HG02571 (cell line): ENCODE data around the gene CHD9NB.
"Not testable (repeated sequence)": the region's sequence is repeated elsewhere in the genome, so short reads cannot be mapped to it uniquely, and the experiment has no call there.

Experiments
- ATAC-seq: cut with Tn5 transposase; IDR thresholded peaks from one replicate; pipeline ENCODE4 v1.9.1; 2021; ENCODE audit warnings: mild to moderate bottlenecking, moderate library complexity; ENCODE audit not compliant: unreplicated experiment

The CHD9NB gene

DNA sequence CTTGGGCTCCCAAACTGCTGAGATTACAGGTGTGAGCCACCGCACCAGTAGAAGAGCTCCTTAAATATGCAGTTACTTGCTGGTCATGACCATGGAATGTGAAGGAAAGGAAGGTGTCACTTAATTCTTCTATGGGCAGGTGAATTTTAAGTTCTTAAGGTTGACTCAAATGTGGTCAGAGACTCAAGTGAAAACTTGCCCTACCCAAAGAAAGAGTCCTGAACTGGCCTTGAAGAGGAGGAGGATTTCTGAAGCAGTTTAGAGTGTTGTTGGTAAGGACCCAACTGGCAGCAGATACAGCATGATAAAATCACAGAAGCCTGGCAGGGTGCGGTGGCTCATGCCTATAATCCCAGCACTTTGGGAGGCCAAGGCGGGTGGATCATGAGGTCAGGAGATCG is 31.4 kb upstream of the CHD9NB start:
- ATAC-seq, result no peak

DNA sequence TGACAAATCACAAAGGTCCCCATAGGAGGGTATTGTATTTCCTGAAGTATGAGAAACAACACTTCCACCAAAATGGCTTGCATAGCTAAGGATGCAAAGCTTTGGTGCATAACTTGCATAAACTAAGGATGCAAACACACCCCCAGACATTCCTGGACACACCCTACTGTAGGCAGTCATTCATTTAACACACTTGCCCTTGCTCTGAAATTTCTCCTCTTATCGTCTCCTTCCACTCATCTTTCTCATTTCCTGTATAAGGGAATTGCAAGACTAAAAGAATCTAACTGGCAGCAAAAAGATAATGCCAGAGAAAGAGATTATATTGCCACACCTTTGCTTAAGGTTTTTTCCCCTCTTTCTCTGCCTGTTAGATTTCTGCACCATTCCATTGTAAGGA is 30.4 kb upstream of the CHD9NB start:
- ATAC-seq, result no peak

DNA sequence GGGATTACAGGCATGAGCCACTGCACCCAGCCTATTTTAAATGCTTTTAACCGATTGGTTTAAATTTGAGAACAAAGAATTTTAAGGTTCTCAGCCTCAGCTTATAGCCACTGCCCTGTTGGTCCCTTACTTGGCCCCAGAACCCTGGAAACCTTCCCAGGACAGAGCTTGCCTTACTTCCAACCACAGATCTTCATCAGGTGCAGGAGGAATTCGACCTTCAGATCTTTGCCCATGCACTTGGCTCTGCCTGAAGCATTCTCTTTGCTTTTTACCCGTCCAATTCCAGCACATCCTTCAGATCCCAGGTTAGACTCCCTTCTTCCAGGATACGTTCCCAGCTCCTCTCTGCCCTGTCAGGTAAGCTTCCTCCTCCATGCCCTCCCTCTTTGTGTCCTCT is 29.8 kb upstream of the CHD9NB start:
- ATAC-seq, result no peak

DNA sequence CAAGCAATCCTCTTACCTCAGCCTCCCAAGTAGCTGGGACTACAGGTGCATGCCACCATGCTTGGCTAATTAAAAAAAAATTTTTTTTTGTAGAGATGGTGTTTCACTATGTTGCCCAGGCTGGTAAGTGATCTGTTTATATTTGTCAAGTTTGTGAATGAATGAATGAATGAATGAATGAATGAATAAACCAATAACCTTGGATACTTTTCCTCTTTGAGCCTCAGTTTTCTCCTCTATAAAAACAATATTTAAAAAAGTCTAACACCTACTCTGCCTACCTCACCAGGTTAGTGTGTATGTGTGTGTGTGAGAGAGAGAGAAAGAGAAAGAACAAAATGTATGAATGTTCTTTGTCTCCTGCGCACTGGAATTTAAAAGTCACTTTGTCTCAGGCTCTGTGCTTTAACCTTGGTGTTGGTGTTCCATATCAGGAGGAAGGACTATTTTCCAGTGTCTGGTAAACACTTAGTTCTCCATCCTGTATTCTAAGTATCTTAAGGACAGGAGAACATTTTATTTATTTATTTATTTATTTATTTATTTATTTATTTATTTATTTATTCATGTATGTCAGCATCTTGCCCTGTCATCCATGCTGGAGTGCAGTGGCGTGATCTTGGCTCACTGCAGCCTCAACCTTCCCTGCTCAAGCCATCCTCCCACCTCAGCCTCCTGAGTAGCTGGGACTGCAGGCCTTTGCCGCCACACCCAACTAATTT is 29.1 kb upstream of the CHD9NB start:
- no peak for ATAC-seq

DNA sequence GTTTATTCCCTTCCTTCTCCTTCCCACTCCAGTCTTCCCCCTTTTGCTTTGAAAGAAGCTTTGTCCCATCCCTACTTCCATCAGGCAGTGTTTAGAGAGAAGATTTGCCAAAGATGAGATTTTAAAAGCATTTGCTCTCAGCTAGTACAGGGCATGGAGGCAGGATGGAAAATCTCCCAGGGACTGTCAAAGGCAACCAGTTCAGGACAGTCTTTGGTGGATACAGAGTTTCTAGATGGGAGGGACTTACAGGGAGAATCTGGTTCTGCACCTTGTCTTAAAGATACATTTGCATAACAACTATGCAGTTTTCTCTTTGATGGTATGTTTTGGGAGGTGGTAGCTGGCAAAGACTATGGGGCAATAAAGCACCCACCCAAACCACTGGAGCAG is 28.3 kb upstream of the CHD9NB start:
- no peak for ATAC-seq

DNA sequence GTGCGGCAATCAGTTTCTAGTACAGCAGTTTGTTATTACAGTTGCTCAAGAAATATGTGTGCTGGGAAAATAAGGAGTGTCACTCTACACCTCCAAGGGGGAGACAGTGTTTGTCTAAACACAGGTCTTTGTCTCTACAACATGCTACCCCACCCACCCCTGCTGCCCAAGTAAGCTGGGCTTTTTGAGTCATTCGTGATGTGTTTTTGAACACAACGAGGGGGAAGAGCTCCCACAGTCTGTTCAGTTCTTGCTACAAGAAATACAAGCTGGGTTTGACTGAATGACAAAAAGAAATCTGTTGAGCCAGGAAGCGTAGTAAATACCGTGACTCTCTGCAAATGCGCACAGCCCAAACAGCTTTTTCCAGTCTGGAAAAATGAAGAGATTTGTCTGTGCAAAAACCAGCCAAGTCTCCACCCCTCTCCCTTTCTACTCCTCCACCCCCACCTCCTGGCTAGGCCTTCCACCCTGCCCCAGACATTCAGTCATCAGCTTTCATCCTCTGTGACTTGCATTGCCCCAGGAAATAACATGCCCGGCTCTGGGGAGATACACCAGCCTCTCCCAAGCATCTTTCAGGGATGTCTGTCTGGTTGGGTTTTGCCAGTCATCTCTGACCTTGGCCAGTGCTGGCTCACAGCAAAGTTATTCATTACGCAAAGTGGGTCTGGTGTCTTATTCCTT is 27.8 kb upstream of the CHD9NB start:
- no peak for ATAC-seq

DNA sequence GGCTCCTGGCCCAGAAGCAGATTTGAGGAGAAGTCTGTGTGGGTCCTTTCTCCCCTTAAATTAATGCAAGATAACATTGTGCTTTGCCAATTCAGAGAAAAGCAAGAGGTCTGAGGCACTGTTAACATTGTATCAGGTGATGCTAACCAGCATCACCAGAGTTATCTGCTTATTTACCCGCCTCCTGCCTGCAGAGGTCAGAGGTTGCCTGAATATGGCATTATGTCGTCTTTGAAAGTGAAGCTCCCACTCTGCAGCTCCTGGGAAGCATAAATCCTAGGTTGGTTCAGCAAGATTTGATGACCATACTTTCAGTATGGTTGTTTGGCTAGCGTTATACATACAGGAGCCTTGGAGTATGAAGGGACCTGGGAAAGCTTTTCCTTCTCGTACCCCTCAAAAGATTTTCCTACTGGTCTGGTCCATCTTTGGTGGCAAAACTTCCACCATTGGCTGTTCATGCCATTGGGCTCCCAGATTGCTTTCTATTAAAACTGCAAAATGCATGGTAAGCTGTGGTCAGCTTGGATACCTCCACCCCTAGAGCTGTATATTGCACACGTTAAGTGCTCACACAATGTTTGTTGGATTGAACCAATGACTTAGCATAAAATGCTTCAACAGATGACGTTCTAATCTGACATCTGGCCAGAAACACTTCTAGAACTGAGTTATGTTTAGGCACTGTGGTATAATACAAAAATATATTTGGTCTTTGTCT is 26.2 kb upstream of the CHD9NB start:
- ATAC-seq, result no peak

DNA sequence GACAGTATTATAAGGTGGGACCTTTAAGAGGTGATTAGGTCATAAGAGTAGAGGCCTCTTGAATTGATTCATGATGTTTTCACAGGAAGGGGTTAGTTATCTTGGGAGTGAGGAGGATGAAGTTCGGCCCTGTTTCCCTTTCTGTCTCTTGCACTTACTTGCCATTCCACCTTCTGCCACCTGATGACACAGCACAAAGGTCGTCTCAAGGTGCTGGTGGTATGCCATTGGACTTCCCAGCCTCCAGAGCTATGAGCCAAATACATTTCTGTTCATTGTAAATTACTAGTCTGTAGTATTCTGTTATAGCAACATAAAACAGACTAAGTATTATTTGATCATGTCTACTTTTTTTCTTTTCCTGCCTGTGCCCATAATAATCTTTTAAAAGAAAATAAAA is 25.6 kb upstream of the CHD9NB start:
- no peak for ATAC-seq

DNA sequence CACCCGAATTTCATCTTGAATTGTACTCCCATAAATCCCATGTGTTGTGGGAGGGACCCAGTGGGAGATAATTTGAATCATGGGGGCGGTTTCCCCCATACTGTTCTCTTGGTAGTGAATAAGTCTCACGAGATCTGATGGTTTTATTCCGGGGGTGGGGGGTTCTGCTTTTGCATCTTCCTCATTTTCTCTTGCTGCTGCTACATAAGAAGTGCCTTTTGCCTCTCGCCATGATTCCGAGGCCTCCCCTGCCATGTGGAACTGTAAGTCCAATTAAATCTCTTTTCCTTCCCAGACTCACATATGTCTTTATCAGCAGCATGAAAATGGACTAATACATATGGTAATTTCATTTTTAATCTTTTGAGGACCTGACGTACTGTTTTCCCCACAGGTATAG is 22.8 kb upstream of the CHD9NB start:
- not testable (repeated sequence) for ATAC-seq

DNA sequence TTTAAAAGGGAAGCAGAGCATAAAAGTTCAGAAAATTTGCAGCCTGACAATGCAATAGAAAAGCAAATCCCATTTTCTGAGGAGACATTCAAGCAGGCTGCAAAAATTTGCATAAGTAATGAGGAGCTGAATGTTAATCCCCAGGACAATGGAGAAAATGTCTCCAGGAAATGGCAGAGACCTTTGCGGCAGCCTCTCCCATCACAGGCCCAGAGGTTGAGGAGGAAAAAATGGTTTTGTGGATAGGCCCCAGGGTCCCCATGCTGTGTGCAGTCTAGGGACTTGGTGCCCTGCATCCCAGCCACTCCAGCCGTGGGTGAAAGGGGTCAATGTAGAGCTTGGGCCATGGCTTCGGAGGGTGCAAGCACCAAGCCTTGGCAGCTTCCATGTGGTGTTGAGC is 21.6 kb upstream of the CHD9NB start:
- ATAC-seq, result not testable (repeated sequence)

DNA sequence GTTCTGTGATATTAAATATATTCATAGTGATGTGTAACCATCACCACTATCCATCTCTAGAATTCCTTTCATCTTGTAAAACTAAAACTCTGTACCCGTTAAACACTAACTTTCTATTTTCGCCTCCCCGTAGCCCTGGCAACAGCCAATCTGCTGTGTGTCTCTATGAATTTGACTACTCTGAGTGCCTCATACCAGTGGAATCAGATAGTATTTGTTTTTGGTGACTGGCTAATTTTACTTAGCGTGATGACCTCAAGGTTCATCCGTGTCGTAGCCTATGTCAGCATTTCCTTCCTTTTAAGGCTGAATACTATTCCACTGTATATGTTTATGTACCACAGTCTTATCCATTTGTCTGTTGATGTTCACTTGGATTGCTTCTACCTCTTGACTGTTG is 20.3 kb upstream of the CHD9NB start:
- ATAC-seq, result no peak

DNA sequence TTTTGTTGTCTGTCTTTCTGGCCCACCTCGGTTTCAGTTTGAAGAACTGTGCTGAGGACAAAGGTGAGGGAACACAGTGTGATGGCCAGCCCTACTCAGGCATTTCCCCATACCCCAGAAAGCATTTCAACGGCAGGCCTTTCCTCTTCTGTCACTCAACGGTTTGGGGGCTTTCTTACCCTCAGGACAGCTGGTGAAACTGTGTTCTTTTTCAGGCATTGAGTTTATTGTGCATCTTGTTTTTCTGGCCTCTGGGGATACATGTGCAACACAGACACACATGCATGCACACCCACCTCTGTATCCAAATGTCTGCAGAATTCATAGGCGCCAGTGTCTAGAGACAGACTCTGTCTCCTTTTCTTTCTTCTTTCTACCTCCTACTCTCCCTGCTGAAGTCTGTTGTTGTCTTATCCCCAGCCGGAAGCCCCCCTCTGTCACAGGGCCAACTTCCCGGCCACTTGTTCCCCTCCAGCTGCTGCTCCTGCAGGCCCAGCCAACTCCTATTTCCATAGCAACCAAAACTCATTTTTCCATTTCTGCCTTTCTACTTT is 19.1 kb upstream of the CHD9NB start:
- peak; percentile 56 for ATAC-seq

DNA sequence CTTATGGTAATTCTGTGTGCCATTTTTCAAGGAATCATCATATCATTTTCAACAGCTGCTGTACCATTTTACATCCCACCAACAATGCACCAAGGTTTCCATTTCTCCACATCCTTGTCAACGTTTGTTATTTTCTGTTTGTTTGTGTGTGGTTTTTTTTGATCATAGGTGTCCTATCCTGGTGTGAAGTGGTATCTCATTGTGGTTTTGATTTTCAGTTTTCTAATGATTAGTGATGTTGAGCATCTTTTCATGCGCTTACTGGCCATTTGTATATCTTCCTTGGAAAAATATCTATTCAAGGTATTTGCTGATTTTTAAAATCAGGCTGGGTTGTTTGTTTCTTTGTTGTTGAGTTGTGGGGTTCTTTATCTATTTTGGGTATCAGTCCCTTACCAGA is 17.1 kb upstream of the CHD9NB start:
- ATAC-seq, result no peak

DNA sequence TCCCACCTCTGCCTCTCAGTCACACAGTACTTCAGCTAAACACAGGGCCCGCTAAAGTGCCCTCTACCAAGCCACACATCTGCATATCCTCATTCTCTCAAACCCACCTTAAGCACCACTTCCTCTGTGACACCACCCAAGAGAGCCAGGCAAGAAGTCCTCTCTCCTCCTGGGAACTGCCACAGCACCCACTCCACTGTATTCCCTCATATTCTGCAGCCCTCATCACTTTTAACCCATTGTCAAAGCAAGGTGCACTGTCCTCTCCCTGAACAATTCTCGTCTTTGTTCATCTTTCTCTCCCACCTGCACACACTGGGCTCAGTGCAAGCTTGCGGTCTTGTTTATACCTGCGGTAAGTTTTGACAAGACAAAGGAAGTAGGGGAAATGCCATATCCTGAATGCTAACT is 15.7 kb upstream of the CHD9NB start:
- ATAC-seq, result peak; percentile 47

DNA sequence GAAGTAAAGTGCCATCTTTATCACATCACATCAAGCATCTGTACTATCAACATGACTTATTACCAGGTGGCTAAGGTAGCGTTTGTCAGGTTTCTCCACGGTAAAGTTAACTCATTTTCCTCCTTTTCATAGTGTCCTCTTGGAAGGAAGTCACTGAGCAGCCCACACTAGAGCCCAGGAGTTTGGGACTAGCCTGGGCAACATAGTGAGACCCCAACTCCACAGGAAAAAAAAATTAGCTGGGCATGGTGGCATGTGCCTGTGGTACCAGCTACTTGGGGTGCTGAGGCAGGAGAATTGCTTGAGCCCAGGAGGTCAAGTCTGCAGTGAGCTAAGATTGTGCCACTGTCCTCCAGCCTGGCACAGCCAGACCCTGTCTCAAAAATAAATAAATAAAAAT is 15.0 kb upstream of the CHD9NB start:
- ATAC-seq, result no peak

DNA sequence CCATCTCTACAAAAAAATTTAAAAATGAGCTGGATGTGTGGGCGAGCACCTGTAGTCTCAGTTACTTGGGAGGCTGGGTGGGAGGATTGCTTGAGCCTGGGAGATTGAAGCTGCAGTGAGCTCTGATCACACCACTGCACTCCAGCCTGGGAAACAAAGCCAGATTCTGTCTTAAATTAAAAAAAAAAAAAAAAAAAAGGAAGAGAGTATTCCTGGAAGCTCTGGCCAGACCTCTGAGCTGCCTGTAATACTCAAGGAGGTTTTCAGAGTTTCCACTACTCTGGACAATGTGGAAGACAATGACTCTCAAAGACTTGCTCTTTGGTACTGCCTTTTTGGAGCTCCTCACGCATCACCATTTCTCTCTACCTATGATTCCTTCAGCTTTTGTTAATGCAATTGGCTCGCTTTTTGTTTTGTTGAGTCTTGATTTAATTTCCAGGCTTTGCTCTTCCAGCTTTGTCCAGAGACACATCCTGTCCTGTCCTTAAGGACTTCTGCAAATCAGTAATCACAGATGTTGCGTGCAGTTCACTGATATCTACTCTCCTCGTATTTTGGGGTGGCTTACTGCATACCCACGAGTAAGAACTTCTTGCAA is 12.9 kb upstream of the CHD9NB start:
- ATAC-seq, result no peak

DNA sequence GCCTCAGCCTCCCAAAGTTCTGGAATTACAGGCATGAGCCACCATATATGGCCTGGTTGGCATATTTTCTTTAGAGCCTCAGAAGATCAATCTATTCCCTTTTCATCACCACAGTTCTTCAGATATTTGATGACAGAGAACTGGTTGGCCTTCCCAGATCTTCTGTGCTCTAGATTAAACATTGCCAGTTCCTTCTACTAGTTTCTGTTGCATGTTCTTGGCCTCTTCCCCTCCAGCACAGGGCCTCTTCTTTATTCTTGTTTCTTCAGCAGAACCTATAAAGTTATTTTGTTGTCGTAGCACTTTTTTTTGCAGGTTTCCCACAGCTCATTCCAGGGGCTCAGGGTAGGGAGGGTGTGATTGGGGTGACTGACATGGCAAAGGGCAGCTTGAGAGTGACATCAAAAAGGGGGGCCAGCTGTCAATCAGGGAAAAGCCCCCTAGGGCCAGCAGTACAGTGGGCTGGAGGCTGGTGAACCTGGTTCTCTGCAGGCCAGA is 11.4 kb upstream of the CHD9NB start:
- ATAC-seq, result no peak

DNA sequence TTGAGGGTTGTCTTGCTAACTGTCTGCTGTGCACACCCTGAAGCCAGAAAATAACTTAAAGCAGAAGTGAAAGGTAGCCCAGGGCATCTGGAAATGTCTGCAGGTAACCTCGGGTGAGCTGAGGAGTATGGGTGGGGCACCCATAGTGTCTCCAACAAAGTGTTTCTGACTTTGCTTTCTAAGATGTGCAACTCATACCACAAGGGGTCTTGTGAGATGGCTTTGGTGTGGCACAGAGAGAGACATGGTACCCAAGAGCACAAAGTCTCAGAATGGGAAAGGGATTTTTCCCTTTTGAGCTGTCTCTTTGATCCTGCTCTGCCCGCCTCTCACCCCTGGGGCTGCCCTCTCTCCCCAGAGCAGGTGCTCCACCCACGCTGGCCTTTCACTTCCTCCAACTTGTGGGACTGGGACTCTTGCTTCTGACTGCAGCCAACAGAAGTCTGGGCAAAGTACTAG is 9.0 kb upstream of the CHD9NB start:
- peak; percentile 85 for ATAC-seq

DNA sequence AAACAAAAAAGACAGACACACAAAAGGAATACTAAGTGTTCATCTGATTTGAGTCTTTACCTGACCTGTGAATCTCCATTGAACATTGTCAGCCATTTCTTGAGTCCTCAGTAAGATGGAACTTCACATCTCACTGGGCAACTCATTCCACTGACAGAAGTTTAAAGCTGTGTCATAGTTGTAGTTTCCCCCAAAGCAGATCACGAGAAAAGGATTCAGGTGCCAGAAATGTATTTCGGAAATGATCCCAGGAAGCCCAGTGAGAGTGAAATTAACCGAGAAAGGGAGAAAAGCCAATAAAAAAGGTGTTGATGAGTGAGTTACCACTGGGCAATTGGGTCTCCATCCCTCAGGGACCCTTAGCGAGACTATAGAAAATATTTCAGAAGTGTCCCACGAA is 8.6 kb upstream of the CHD9NB start:
- no peak for ATAC-seq

DNA sequence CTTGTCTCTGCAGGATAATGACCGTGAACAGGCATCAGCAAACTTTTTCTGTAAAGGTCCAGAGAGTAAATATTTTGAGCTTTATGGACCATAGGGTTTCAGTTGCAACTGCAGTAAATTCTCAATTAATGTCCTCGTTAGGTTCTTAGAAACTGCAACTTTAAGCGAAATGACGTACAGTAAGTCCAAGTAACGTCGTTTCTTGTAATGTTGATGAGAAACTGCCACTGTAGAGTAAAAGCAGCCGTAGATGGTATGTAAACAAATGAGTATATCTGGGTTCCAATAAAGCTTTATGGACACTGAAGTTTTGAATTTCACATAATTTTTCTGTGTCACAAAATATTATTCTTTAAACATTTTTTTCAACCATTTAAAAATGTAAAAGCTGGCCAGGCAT is 7.0 kb upstream of the CHD9NB start:
- ATAC-seq, result no peak

DNA sequence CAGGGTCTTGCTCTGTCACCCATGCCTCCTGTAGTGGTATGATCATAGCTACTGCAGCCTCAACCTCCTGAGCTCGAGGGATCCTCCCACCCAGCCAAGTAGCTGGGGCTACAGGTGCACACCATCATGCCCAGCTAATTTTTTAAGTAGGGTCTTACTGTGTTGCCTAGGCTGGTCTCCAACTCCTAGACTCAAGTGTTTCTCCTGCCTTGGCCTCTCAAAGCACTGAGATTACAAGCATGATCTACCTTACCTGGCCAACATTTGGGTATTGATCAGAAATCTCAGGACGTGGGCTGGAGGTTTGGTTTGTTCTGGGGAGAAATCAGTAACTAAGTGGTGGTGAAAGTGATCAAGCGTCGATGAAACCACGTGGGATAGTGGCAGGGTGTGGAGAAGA is 6.2 kb upstream of the CHD9NB start:
- no peak for ATAC-seq
